Measurements from ENCODE around the gene BRSK1. TPM values are rescaled to one million over a fixed set of nuclear protein-coding genes. Genes with fewer than 3 reads are reported as not detected.
A peak's percentile ranks its signal among the peaks of the same experiment; 100 is the strongest.

The BRSK1 gene
- polyA plus RNA-seq, 3 donors, result not detected

GRCh38 chr19:55270172-55270942, 13.4 kb upstream of the BRSK1 start:
- Histone ChIP-seq H3K4me1 (ENCODE audit: control insufficient read depth in 1 of 2, insufficient read depth in 2 of 2, low read length in 2 of 2) (no peaks in the 10 kb centered on the region), H3K4me3 (replicated peaks in 1 of 3; ENCODE audit: low read depth in 2 of 3, low read length in 3 of 3) (no peak overlapping the region), H3K27ac (ENCODE audit: low read depth in 1 of 2, low read length in 2 of 2) (no peak overlapping the region), H3K79me2 (ENCODE audit: insufficient read depth, low read length) (no peaks in the 10 kb centered on the region), H3K9me3 (replicated peaks in 1 of 2; ENCODE audit: control insufficient read depth in 1 of 2, insufficient read depth in 1 of 2, low read length in 2 of 2) (no peaks in the 10 kb centered on the region), H2AFZ (ENCODE audit: insufficient read depth, low read depth, low read length, poor library complexity, severe bottlenecking) (no peak overlapping the region), H3K4me2 (replicated peaks; ENCODE audit: extremely low read depth, low read length, poor library complexity, severe bottlenecking) (no peak overlapping the region), H3K9ac (ENCODE audit: insufficient read depth, low read length, poor library complexity, severe bottlenecking) (no peak overlapping the region), H3K27me3 (ENCODE audit: control insufficient read depth in 2 of 2, insufficient read depth in 2 of 2, low read length in 2 of 2) (no peaks in the 10 kb centered on the region), H3K36me3 (replicated peaks in 1 of 2; ENCODE audit: control insufficient read depth in 1 of 2, insufficient read depth in 2 of 2, low read length in 2 of 2) (peaks cover 7 to 37% of the 10 kb centered on the region in 2 donors), H4K20me1 (ENCODE audit: insufficient read depth, low read length) (no peaks in the 10 kb centered on the region)
- Mint-ChIP-seq H3K4me1 (no peaks in the 10 kb centered on the region), H3K27me3 (ENCODE audit: low read depth in 3 of 3) (peaks cover 0 to 5% (median 0%) of the 10 kb centered on the region in 3 donors), H3K27ac (peak overlapping the region in 1 of 7 donors; percentile 9), H3K36me3 (peaks cover 32 to 63% of the 10 kb centered on the region in 2 donors), H3K9me3 (peaks cover 0 to 6% (median 3%) of the 10 kb centered on the region in 7 donors), H3K4me3 (no peak overlapping the region)
- WGBS (ENCODE audit: insufficient coverage), result 93% methylated on average over 15 of the region's 25 CpGs
- no peak for DNase-seq
- intact Hi-C loops (cut with micrococcal nuclease), result no loop called here
- no peak for TF ChIP-seq CTCF (IDR thresholded peaks at IDR 0.05)

- Histone ChIP-seq H3K4me3 (replicated peaks in 1 of 3; ENCODE audit: low read depth in 2 of 3, low read length in 3 of 3) (no peak overlapping the region), H2AFZ (ENCODE audit: insufficient read depth, low read depth, low read length, poor library complexity, severe bottlenecking) (no peak overlapping the region), H3K36me3 (replicated peaks in 1 of 2; ENCODE audit: control insufficient read depth in 1 of 2, insufficient read depth in 2 of 2, low read length in 2 of 2) (peaks cover 7 to 37% of the 10 kb centered on the region in 2 donors), H3K27ac (ENCODE audit: low read depth in 1 of 2, low read length in 2 of 2) (no peak overlapping the region), H3K4me1 (ENCODE audit: control insufficient read depth in 1 of 2, insufficient read depth in 2 of 2, low read length in 2 of 2) (peaks cover 12 to 13% of the 10 kb centered on the region in 2 donors), H3K9ac (ENCODE audit: insufficient read depth, low read length, poor library complexity, severe bottlenecking) (no peak overlapping the region), H3K9me3 (replicated peaks in 1 of 2; ENCODE audit: control insufficient read depth in 1 of 2, insufficient read depth in 1 of 2, low read length in 2 of 2) (no peaks in the 10 kb centered on the region), H4K20me1 (ENCODE audit: insufficient read depth, low read length) (no peaks in the 10 kb centered on the region), H3K79me2 (ENCODE audit: insufficient read depth, low read length) (no peaks in the 10 kb centered on the region), H3K4me2 (replicated peaks; ENCODE audit: extremely low read depth, low read length, poor library complexity, severe bottlenecking) (no peak overlapping the region), H3K27me3 (ENCODE audit: control insufficient read depth in 2 of 2, insufficient read depth in 2 of 2, low read length in 2 of 2) (no peaks in the 10 kb centered on the region)
- peaks cover 0 to 5% (median 0%) of the 10 kb centered on the region in 3 donors for H3K27me3 Mint-ChIP-seq (ENCODE audit: low read depth in 3 of 3)
- 96% methylated on average over 17 of the region's 18 CpGs for WGBS (ENCODE audit: insufficient coverage)
- H3K9me3 Mint-ChIP-seq, result peaks cover 0 to 4% (median 0%) of the 10 kb centered on the region in 7 donors
- no peak overlapping the region for H3K27ac Mint-ChIP-seq
- no peak overlapping the region for H3K4me3 Mint-ChIP-seq
- intact Hi-C loops (cut with micrococcal nuclease), result no loop called here
- peaks cover 37 to 62% of the 10 kb centered on the region in 2 donors for H3K36me3 Mint-ChIP-seq
- H3K4me1 Mint-ChIP-seq, result peaks cover 13% of the 10 kb centered on the region
- no peak for DNase-seq
- TF ChIP-seq CTCF (IDR thresholded peaks at IDR 0.05), result no peak
Observed at GRCh38 chr19:55272142-55272541, 11.7 kb upstream of the BRSK1 start.
